ENCODE results near the gene PPP1R8. TPM values are rescaled to one million over a fixed set of nuclear protein-coding genes. Genes with fewer than 3 reads are reported as not detected.
"Not testable (repeated sequence)": the region's sequence is repeated elsewhere in the genome, so short reads cannot be mapped to it uniquely, and the experiment has no call there.

Gene PPP1R8
- total RNA-seq, 1 donor = 46.6 TPM

GRCh38 chr1:27795601-27796000 is 35.0 kb upstream of the PPP1R8 start:
- TF ChIP-seq CTCF (IDR thresholded peaks at IDR 0.05; ENCODE audit: insufficient read depth, low read depth, low read length) = no peak
- no peak overlapping the region for H3K4me3 ChIP-seq (ENCODE audit: low read depth, low read length)
- no peak for DNase-seq (ENCODE audit: low read depth)

GRCh38 chr1:27804791-27805190 is 25.8 kb upstream of the PPP1R8 start:
- DNase-seq (ENCODE audit: low read depth) = no peak
- no peak for TF ChIP-seq CTCF (IDR thresholded peaks at IDR 0.05; ENCODE audit: insufficient read depth, low read depth, low read length)
- no peak overlapping the region for H3K4me3 ChIP-seq (ENCODE audit: low read depth, low read length)

DNA sequence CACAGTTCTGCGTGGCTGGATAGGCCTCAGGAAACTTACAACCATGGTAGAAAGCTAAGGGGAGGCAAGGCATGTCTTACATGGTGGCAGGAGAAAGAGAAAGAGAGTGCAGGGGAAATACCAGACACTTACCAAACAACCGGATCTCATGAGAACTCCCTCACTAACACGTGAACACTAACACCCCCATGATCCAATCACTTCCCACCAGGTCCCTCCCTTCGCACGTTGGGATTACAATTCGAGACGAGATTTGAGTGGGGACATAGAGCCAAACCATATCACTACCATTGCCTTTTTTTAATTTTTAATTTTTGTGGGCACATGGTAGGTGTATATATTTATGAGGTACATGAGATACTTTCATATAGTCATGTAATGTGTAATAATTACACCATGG is 23.8 kb upstream of the PPP1R8 start:
- no peak overlapping the region for H3K4me3 ChIP-seq (ENCODE audit: low read depth, low read length)

DNA sequence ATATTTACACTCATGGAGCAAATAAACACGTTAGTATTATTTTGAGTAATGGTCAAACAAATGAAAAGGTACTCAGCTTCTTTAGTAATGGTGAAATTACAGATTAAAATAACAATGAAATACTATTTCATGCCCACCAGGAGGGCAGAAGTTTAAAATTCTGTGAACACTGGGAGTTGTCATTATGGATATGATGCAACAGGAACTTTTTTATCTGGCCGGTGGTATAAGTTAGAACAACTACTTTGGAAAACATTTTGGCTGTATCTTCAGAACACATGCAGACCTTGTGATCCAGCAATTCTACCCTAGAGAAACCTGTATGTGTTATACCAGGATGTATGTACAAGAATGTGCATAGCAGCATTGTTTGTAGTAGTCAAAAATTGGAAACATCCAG is 23.2 kb upstream of the PPP1R8 start:
- no peak for TF ChIP-seq CTCF (IDR thresholded peaks at IDR 0.05; ENCODE audit: insufficient read depth, low read depth, low read length)
- H3K4me3 ChIP-seq (ENCODE audit: low read depth, low read length) = no peak overlapping the region
- DNase-seq (ENCODE audit: low read depth) = no peak

More for the DNA sequence above, 23.8 kb upstream of the PPP1R8 start:
- no peak for DNase-seq (ENCODE audit: low read depth)
- TF ChIP-seq CTCF (IDR thresholded peaks at IDR 0.05; ENCODE audit: insufficient read depth, low read depth, low read length) = no peak

DNA sequence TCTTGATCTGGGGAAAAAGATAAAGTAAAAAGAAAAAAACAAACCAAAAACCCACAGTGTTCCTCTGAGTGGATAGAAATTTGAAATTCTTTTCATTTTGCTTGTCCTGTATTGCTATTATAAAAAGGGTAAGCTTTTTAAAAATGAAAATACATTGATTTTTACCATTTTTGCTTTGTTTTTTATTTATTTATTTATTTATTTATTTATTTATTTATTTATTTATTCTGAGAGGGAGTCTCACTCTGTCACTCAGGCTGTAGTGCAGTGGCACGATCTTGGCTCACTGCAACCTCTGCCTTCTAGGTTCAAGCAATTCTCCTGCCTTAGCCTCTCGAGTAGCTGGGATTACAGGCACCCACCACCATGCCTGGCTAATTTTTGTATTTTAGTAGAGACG is 22.5 kb upstream of the PPP1R8 start:
- not testable (repeated sequence) for H3K4me3 ChIP-seq (ENCODE audit: low read depth, low read length); DNase-seq (ENCODE audit: low read depth)

DNA sequence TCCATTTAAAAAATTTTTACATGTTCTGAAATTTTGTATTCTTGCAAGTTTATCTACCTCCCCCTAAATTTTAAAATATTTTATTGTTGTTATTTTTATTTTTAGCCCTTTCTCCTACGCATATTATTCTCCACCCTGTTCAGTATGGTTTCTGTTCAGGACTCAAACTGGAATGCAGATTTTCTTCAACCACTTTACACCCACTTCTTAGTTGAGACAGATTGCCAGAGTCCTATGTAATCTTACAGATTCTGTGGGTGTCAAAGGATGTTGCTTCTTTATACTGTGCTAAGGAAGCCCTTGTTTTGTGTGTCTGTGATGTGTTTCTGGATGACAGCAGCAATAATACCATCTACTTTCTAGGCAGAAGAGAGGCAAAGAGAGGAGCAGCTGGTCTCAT is 20.7 kb upstream of the PPP1R8 start:
- H3K4me3 ChIP-seq (ENCODE audit: low read depth, low read length) = no peak overlapping the region
- TF ChIP-seq CTCF (IDR thresholded peaks at IDR 0.05; ENCODE audit: insufficient read depth, low read depth, low read length) = no peak
- DNase-seq (ENCODE audit: low read depth) = no peak

- H3K4me3 ChIP-seq (ENCODE audit: low read depth, low read length) = no peak overlapping the region
- TF ChIP-seq CTCF (IDR thresholded peaks at IDR 0.05; ENCODE audit: insufficient read depth, low read depth, low read length) = no peak
- DNase-seq (ENCODE audit: low read depth) = no peak
These were observed 18.7 kb upstream of the PPP1R8 start for GRCh38 chr1:27811741-27812500.
